ENCODE data around the gene ATP2A1. TPM values are rescaled to one million over a fixed set of nuclear protein-coding genes. Genes with fewer than 3 reads are reported as not detected.

ATP2A1 gene
- total RNA-seq, 4 donors from 2014 or later = 1.6 TPM; not detected in 3

DNA sequence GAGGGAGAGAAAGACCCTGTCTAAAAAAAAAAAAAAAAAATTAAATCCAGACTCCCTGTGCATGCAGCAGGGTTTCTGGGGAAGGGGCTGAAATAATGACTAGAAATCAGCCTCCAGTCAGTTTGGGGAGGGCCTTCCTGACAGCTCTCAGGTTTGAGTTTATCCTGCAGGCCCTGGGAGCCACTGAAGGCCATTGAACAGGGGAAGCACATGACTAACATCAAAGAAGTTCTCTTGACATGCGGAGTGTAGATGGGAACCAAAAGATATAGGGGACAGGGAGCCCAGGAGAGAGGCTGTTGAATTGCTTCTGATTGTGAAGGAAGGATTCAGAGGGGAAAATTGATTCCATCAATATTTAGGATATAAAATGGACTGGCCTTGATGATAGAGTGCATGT lies 49.5 kb downstream of the ATP2A1 start:
- DNase-seq = no peak
- Histone ChIP-seq H3K4me1 (peaks cover 0 to 7% of the 10 kb centered on the region in 2 donors), H3K27ac (no peak overlapping the region), H3K4me3 (no peak overlapping the region), H3K27me3 (no peaks in the 10 kb centered on the region), H3K9me3 (no peaks in the 10 kb centered on the region), H3K36me3 (no peaks in the 10 kb centered on the region)
- TF ChIP-seq POLR2A (IDR thresholded peaks at IDR 0.05) = no peak
- TF ChIP-seq, protein P1, sequence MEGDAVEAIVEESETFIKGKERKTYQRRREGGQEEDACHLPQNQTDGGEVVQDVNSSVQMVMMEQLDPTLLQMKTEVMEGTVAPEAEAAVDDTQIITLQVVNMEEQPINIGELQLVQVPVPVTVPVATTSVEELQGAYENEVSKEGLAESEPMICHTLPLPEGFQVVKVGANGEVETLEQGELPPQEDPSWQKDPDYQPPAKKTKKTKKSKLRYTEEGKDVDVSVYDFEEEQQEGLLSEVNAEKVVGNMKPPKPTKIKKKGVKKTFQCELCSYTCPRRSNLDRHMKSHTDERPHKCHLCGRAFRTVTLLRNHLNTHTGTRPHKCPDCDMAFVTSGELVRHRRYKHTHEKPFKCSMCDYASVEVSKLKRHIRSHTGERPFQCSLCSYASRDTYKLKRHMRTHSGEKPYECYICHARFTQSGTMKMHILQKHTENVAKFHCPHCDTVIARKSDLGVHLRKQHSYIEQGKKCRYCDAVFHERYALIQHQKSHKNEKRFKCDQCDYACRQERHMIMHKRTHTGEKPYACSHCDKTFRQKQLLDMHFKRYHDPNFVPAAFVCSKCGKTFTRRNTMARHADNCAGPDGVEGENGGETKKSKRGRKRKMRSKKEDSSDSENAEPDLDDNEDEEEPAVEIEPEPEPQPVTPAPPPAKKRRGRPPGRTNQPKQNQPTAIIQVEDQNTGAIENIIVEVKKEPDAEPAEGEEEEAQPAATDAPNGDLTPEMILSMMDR (IDR thresholded peaks at IDR 0.05) = no peak
- intact Hi-C loops (cut with DNase I; ENCODE audit: low total_unique reads) = loop anchor here (10.0 kb wide), 1 partner anchor 53 kb away; the partner anchor contains the start of gene ATP2A1

DNA sequence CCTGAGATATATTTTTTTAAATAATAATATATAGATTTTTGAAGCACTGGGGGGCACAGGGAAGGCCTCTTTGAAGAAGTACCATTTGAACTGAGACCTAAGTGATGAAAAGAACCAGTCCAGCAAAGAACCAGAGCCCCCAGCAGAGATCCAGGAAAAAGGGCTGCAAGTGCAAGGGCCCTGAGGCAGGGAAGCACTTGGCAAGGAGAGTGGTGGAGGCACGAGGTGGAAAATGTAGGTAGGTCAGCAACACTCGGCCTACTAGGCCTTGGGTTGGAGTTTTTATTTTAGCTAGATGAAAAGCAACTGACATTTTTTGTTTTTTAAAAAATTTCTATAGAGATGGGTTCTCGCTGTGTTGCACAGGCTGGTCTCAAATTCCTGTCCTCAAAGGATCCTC lies 51.9 kb downstream of the ATP2A1 start:
- no peak overlapping the region for H3K27ac ChIP-seq
- no peaks in the 10 kb centered on the region for H3K9me3 ChIP-seq
- intact Hi-C loops (cut with DNase I; ENCODE audit: low total_unique reads) = no loop called here
- no peaks in the 10 kb centered on the region for H3K27me3 ChIP-seq
- H3K4me3 ChIP-seq = no peak overlapping the region
- no peak for TF ChIP-seq POLR2A (IDR thresholded peaks at IDR 0.05)
- TF ChIP-seq, protein P1 (IDR thresholded peaks at IDR 0.05) = no peak
- no peaks in the 10 kb centered on the region for H3K4me1 ChIP-seq
- DNase-seq = no peak
- no peaks in the 10 kb centered on the region for H3K36me3 ChIP-seq

DNA sequence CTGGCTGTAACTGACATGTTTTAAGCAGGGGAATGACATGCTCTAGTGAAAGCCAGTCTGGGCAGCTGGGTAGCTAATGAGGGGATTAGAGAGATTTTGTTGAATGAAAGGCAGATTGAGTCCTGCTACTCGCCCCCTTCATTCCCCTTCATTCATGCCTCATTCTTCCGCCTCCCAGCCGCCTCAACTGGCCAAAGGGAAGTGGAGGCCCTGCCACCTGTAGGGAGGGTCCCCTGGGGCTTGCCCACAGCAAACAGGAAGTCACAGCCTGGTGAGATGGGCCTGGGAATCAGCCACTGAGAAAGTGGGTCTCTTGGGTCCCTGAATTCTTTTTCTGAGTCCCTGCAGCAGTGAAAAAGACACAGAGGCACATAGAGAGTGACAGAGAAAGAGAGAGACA lies 52.4 kb downstream of the ATP2A1 start:
- no peak for DNase-seq
- Histone ChIP-seq H3K4me1 (no peaks in the 10 kb centered on the region), H3K36me3 (no peaks in the 10 kb centered on the region), H3K27me3 (no peaks in the 10 kb centered on the region), H3K27ac (no peak overlapping the region), H3K9me3 (no peaks in the 10 kb centered on the region), H3K4me3 (no peak overlapping the region)
- intact Hi-C loops (cut with DNase I; ENCODE audit: low total_unique reads) = no loop called here
- TF ChIP-seq POLR2A (IDR thresholded peaks at IDR 0.05) = no peak
- TF ChIP-seq, protein P1 (IDR thresholded peaks at IDR 0.05) = no peak

GRCh38 chr16:28931801-28932225 lies 53.5 kb downstream of the ATP2A1 start, which contains the start of gene CD19:
Gene CD19, plus strand, starts transcription at chr16:28931971. Its CDS starts 30 bp downstream, at chr16:28932001.
- Histone ChIP-seq H3K36me3 (no peaks in the 10 kb centered on the region), H3K9me3 (no peaks in the 10 kb centered on the region), H3K4me3 (no peak within 1 kb of the TSS), H3K4me1 (no peaks in the 10 kb centered on the region), H3K27me3 (no peaks in the 10 kb centered on the region), H3K27ac (no peak within 1 kb of the TSS)
- TF ChIP-seq POLR2A (IDR thresholded peaks at IDR 0.05) = no peak
- TF ChIP-seq, protein P1 (IDR thresholded peaks at IDR 0.05) = no peak
- intact Hi-C loops (cut with DNase I; ENCODE audit: low total_unique reads) = no loop called here
- DNase-seq = no peak

DNA sequence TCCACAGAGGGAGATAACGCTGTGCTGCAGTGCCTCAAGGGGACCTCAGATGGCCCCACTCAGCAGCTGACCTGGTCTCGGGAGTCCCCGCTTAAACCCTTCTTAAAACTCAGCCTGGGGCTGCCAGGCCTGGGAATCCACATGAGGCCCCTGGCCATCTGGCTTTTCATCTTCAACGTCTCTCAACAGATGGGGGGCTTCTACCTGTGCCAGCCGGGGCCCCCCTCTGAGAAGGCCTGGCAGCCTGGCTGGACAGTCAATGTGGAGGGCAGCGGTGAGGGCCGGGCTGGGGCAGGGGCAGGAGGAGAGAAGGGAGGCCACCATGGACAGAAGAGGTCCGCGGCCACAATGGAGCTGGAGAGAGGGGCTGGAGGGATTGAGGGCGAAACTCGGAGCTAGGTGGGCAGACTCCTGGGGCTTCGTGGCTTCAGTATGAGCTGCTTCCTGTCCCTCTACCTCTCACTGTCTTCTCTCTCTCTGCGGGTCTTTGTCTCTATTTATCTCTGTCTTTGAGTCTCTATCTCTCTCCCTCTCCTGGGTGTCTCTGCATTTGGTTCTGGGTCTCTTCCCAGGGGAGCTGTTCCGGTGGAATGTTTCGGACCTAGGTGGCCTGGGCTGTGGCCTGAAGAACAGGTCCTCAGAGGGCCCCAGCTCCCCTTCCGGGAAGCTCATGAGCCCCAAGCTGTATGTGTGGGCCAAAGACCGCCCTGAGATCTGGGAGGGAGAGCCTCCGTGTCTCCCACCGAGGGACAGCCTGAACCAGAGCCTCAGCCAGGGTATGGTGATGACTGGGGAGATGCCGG lies 54.3 kb downstream of the ATP2A1 start:
- TF ChIP-seq, protein P1 (IDR thresholded peaks at IDR 0.05) = no peak
- no peak for TF ChIP-seq POLR2A (IDR thresholded peaks at IDR 0.05)
- intact Hi-C loops (cut with DNase I; ENCODE audit: low total_unique reads) = no loop called here
- no peaks in the 10 kb centered on the region for H3K4me1 ChIP-seq
- H3K36me3 ChIP-seq = no peaks in the 10 kb centered on the region
- H3K4me3 ChIP-seq = no peak overlapping the region
- no peak for DNase-seq
- no peak overlapping the region for H3K27ac ChIP-seq
- H3K9me3 ChIP-seq = no peaks in the 10 kb centered on the region
- no peaks in the 10 kb centered on the region for H3K27me3 ChIP-seq

All from uterus (tissue), 4 donors.